Activated CD8-positive, alpha-beta memory T cell treated with anti-CD3 and anti-CD28 coated beads, Interleukin-2, amount 50 U/mL, for 4 hours (primary cell): ENCODE measurements around the gene KIR2DL1.
"Not testable (repeated sequence)": the region's sequence is repeated elsewhere in the genome, so short reads cannot be mapped to it uniquely, and the experiment has no call there.

Experiments
- DNase-seq: peaks from one replicate; pipeline ENCODE4 v3.0.0-alpha.2; 2020

KIR2DL1 gene

DNA sequence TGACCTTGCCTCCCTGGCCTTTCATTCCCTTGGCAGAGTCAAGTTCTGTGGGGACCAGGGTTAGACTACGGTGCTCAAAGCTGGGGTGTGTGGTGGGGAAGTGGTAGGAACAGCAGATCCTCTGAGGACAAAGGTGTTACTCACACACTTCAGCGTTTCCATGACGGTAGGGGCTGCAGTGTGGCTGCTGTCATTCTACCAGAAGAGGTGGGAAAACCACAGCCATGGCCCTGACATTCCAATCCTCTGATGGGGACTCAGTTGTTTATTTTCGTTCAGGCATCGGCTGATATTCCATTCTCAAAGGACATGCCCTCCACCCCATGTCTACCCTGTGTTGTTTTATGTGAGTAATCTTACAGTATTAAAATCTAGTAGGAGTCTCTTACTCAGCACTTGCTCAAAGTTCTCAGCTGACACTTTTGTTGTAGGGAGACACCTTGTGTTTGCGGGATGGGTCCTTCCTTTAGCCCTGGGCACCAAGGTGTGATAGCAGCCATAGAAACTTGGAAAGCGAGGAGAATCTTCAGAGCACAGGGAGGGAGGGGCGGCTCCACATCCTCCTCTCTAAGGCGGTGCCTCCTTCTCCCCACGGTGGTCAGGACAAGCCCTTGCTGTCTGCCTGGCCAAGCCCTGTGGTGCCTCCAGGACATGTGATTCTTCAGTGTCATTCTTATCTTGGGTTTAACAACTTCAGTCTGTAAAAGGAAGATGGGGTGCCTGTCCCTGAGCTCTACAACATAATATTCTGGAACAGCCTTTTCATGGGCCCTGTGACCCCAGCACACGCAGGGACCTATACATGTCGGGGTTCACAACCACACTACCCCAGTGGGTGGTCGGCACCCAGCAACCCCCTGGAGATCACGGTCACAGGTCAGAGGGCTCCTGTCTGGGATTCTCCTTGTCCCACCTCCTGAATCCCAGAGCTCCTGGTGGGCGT is 1.7 kb downstream of the KIR2DL1 start:
- not testable (repeated sequence) for DNase-seq

DNA sequence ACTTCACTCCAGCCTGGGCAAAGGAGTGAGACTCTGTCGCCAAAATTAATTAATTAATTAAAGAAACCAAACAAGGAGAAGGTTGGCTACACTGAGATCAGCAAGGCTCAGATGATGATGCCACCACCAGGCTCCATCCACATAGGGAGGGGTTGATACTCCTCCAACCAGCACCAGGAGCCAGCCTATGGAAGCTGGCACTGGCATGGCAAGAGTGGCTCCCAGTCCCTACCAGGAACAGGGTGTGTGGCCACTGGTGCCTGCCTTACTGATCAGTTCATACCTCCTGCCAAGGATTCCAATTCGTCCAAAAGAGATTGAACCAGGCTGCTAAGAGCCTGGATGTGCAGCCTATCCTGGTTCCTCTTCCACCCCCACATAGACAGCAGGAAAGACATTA is 3.1 kb downstream of the KIR2DL1 start:
- not testable (repeated sequence) for DNase-seq

DNA sequence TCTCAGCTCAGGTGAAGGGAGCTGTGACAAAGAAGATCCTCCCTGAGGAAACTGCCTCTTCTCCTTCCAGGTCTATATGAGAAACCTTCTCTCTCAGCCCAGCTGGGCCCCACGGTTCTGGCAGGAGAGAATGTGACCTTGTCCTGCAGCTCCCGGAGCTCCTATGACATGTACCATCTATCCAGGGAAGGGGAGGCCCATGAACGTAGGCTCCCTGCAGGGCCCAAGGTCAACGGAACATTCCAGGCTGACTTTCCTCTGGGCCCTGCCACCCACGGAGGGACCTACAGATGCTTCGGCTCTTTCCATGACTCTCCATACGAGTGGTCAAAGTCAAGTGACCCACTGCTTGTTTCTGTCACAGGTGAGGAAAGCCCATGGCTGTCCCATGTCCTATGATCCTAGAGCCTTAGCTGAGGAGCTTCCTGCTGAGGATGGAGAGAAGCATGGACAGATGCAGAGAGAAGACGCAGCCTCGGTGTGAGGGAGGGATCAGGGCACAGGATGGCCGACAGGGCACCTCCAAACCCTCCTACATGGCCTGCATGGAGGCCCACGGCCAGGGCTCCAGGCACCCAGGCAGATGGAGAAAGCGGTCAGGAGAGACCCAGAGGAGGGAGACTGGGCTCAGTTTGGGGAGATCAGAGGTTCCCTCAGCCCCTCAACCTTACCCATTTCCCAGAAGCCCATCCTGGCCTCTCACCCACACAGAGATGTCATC is 5.7 kb downstream of the KIR2DL1 start:
- not testable (repeated sequence) for DNase-seq

DNA sequence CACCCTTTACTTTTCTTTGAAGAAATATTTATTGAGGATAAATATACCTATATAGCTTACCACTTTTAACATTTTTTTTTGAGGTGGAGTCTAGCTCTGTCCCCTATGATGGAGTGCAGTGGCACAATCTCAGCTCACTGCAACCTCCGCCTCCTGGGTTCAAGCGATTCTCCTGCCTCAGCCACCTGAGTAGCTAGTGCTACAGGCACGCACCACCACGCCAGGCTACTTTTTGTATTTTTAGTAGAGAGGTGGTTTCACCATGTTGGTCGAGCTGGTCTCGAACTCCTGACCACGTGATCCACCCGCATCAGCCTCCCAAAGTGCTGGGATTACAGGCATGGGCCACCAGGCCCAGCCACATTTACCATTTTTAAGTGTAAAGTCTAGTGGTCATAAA is 6.2 kb downstream of the KIR2DL1 start:
- not testable (repeated sequence) for DNase-seq

DNA sequence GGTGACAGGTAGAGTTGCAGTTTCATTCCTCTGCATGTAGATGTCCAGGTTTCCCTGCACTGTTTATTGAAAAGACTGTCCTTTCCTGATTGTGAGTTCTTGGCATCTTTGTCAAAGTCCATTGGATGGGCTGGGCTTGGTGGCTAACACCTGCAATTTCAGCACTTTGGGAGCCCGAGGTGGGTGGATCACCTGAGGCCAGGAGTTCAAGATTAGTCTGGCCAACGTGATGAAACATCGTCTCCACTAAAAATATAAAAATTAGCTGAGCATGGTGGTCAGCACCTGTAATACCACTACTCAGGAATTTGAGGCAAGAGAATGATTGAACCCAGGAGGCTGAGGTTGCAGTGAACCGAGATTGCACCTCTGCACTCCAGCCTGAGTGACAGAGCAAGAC is 8.3 kb downstream of the KIR2DL1 start:
- not testable (repeated sequence) for DNase-seq

DNA sequence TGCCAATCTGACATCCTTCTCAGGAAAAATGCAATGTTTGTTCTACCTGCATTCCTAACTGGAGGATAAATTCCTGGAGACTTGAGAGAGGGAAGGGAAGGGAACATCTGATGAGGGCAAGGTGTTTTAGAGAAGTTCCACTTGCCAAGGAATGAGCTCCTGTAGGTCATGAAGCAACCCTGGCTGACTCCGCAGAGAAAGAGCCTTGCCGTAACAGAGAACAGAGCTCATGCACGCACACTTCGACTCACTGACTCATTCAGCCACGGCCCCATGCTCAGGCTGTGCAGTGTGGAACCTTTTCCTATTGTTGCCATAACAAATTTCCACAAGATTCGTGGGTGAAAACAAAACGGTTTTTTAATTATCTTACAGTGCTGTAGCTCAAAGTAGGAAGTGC is 9.3 kb downstream of the KIR2DL1 start:
- not testable (repeated sequence) for DNase-seq

DNA sequence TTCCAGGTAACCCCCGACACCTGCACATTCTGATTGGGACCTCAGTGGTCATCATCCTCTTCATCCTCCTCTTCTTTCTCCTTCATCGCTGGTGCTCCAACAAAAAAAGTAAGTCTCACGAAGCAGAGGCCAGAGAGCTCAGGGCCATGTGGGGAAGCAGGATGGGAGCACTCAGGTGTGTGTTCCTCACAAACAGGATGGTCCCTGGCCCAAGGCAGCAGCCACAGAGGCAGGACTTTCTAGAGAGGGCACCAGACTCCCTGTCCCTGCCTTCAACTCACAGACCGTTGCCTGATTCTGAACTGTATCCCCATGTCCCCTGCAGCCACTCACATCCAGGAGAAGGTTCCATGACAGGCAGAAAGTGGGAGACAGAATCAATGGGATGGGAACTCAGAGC is 13.3 kb downstream of the KIR2DL1 start:
- not testable (repeated sequence) for DNase-seq

DNA sequence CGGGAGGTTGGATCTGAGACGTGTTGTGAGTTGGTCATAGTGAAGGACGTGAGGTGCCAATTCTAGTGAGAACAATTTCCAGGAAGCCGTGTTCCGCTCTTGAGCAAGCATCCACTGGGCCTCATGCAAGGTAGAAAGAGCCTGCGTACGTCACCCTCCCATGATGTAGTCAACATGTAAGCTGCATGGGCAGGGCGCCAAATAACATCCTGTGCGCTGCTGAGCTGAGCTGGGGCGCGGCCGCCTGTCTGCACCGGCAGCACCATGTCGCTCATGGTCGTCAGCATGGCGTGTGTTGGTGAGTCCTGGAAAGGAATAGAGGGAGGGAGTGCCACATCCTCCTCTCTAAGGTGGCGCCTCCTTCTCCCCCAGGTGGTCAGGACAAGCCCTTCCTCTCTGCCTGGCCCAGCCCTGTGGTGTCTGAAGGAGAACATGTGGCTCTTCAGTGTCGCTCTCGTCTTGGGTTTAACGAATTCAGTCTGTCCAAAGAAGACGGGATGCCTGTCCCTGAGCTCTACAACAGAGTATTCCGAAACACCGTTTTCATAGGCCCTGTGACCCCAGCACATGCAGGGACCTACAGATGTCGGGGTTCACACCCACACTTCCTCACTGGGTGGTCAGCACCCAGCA is 16.6 kb downstream of the KIR2DL1 start:
- not testable (repeated sequence) for DNase-seq

DNA sequence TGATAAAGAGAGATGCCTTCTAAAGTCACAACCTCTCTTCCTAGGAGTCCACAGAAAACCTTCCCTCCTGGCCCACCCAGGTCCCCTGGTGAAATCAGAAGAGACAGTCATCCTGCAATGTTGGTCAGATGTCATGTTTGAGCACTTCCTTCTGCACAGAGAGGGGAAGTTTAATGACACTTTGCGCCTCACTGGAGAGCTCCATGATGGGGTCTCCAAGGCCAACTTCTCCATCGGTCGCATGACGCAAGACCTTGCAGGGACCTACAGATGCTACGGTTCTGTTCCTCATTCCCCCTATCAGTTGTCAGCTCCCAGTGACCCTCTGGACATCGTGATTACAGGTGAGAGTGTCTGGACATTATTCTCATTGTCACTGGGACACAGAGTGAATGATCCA is 18.6 kb downstream of the KIR2DL1 start:
- DNase-seq: not testable (repeated sequence)

DNA sequence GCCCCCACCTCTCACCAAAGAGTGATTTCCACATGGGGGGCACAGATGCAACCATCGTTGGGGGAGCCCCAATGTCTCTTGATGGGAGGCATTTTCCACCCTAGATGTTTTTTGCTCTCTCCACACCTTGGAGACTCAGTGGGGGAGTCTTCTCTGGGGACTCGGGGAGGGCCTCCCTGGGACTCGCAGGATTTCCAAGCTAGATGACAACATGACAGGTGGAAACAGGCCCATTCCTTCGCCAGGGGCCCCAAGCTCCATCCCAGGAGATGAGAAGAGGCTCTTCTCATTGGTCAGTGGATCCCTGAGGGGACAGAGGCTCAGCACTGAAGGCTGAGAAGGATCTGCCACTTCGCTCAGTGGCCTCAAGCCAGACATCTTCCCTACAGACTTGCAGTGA is 21.1 kb downstream of the KIR2DL1 start:
- no peak for DNase-seq

DNA sequence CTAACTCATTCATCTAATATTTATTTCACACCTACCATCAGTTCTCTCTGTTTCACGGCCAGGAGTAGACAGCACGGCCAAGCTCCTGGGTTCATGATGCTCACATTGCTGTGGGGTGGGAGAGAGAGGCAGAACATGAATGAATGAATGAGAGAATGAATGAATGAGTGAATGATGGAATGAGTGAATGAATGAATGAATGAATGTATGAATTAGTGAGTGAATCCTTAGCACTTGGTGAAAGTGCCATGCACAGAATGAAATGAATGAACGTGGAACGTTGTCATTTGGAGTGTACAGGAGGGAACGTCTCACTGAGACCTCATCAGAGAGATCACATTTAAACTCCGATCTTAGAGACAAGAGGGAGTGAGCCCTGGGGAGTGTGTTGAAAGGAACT is 21.9 kb downstream of the KIR2DL1 start:
- no peak for DNase-seq

DNA sequence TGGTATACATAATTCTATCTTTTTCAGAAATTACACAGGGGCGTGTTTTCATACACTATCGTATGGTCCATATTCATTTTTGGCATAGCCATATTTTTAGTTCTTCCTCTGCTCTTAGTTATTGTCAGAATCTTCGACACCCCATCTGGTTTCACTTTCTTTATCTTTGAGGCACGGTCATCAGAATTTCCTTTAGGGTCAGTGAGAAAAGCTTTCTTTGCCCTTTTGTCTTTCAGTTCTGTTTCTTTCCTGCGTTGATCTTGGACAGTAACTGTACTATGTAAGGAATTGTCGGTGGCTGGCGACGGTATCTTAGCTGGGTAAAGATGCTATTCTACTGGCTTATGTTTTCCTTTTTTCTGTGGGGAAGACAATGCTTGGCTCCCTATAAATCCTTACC is 23.2 kb downstream of the KIR2DL1 start:
- DNase-seq: no peak

DNA sequence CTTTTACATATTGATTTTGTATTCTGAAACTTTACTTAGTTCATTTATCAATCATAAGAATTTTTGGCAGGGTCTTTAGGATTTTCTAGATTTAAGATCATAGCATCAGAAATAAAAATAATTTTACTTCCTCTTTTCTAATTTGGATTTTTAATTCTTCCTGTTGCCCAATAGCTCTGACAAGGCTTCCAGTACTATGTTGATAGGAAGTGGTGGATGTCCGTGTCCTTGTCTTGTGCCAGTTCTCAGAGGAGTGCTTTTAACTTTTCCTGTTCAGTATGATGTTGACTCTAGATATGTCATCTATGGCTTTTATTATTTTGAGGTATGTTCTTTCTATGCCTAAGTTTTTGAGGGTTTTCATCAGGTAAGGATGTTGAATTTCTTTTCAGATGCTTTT is 26.2 kb downstream of the KIR2DL1 start:
- DNase-seq: no peak

DNA sequence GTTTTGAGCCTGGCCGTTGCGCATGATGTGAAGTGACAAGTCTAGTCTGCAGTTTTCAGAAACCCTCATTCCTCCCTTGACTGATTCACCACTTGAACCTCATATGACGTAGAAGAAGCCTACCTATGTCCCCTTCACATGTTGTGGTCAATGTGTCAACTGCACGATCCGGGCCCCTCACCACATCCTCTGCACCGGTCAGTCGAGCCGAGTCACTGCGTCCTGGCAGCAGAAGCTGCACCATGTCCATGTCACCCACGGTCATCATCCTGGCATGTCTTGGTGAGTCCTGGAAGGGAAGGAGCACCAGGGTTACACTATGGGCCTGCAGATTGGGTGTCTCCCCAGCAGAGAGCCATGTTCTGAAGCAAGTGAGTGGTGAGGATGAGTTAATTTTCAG is 33.8 kb downstream of the KIR2DL1 start, which contains the start of gene KIR2DL4:
KIR2DL4 (plus strand) TSS at position 201 of the 400 bp plus-strand sequence; CDS start at position 243, 42 bp downstream.
- DNase-seq: no peak

DNA sequence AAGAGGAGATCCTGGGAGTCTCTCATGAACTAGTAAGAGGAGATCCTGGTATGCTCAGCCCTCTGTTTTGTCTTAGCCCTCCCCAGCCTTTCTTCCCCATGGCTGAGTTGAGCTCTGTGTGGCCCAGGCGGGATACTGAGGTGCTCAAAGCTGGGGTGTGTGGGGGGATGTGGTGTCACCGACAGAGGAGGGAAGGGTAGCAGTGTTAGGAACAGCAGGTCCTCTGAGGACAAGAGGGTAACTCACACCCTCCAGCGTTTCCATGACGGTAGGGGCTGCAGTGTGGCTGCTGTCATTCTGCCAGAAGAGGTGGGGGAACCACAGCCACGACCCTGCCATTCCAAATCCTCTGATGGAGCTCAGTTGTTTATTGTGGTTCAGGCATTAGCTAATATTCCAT is 34.5 kb downstream of the KIR2DL1 start:
- no peak for DNase-seq

DNA sequence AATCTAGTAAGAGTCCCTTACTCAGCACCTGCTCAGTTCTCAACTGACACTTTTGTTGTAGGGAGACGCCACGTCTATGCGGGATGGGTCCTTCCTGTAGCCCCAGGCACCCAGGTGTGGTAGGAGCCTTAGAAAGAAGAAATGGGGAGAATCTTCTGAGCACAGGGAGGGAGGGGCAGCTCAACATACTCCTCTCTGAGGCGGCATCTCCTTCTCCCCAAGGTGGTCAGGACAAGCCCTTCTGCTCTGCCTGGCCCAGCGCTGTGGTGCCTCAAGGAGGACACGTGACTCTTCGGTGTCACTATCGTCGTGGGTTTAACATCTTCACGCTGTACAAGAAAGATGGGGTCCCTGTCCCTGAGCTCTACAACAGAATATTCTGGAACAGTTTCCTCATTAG is 35.0 kb downstream of the KIR2DL1 start:
- no peak for DNase-seq

DNA sequence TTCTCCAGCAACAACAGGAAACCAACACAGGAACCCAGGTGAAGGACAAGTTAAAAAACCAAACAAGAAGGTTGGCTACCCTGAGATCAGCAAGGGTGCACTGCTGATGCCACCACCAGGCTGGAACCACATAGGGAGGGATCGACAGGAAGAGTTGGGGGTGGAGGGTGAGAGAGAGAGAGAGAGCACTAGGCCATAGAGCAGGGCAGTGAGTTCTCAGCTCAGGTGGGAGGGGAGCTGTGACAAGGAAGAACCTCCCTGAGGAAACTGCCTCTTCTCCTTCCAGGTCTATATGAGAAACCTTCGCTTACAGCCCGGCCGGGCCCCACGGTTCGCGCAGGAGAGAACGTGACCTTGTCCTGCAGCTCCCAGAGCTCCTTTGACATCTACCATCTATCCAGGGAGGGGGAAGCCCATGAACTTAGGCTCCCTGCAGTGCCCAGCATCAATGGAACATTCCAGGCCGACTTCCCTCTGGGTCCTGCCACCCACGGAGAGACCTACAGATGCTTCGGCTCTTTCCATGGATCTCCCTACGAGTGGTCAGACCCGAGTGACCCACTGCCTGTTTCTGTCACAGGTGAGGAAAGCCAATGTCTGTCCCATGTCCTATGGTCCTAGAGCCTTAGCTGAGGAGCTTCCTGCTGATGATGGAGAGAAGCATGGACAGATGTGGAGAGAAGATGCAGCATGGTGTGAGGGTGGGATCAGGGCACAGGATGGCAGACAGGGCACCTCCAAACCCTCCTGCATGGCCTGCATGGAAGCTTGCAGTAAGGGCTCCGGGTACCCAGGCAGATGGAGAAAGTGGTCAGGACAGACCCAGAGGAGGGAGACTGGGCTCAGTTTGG is 36.3 kb downstream of the KIR2DL1 start:
- DNase-seq: no peak

DNA sequence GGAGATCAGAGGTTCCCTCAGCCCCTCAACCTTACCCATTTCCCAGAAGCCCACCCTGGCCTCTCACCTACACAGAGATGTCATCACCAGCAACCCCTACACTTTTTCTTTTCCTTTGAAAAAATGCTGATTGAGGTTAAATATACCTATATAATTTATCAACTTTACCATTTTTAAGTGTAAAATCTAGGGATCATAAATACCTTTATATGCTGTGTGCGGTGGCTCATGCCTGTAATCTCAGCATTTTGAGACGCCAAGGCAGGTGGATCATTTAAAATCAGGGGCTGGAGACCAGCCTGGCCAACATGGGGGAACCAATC is 36.9 kb downstream of the KIR2DL1 start:
- no peak for DNase-seq

DNA sequence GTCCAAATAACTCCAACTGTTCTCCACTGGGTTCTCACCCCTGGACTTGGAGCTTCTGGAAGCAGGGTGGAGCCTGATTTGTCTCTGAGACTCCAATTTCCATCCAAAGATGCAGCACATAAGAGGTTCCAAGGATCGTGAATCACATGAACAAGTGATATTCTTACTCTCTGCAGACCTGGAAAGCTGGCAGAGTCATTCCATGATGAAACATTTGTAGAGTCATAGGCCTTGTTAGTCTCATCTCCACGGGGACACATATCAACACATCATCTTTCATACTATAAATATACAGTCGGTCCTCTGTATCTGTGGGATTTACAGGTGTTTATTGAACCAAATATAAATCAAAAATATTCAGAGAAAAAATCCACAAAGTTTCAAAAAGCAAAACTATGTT is 45.0 kb downstream of the KIR2DL1 start:
- DNase-seq: not testable (repeated sequence)

DNA sequence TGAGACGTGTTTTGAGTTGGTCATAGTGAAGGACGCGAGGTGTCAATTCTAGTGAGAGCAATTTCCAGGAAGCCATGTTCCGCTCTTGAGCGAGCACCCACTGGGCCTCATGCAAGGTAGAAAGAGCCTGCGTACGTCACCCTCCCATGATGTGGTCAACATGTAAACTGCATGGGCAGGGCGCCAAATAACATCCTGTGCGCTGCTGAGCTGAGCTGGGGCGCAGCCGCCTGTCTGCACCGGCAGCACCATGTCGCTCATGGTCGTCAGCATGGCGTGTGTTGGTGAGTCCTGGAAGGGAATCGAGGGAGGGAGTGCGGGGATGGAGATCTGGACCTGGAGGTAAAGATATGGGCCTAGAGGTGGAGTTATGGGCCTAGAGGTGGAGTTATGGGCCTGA is 46.7 kb downstream of the KIR2DL1 start, which contains the start of gene KIR3DL1:
KIR3DL1 (plus strand) TSS at position 218 of the 400 bp plus-strand sequence.
- not testable (repeated sequence) for DNase-seq

DNA sequence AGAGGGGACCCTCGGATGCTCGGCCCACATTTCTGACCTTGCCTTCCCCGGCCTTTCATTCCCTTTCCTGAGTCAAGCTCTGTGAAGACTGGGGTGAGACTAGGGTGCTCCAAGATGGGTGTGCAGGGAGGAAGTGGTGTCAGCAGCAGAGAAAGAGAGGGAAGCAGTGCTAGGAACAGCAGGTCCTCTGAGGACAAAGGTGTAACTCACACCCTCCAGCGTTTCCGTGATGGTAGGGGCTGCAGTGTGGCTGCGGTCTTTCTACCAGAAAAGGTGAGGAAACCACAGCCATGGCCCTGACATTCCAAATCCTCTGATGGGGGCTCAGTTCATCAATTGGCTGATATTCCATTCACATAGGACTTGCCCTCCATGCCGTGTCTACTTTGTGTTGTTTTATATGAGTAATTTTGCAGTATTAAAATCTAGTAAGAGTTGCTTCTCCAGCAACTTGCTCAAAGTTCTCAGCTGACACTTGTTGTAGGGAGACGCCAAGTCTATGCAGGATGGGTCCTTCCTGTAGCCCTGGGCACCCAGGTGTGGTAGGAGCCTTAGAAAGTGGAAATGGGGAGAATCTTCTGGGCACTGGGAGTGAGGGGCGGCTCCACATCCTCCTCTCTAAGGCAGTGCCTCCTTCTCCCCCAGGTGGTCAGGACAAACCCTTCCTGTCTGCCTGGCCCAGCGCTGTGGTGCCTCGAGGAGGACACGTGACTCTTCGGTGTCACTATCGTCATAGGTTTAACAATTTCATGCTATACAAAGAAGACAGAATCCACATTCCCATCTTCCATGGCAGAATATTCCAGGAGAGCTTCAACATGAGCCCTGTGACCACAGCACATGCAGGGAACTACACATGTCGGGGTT is 48.3 kb downstream of the KIR2DL1 start:
- no peak for DNase-seq
